ENCODE measurements around the gene TMEM163.

DNA sequence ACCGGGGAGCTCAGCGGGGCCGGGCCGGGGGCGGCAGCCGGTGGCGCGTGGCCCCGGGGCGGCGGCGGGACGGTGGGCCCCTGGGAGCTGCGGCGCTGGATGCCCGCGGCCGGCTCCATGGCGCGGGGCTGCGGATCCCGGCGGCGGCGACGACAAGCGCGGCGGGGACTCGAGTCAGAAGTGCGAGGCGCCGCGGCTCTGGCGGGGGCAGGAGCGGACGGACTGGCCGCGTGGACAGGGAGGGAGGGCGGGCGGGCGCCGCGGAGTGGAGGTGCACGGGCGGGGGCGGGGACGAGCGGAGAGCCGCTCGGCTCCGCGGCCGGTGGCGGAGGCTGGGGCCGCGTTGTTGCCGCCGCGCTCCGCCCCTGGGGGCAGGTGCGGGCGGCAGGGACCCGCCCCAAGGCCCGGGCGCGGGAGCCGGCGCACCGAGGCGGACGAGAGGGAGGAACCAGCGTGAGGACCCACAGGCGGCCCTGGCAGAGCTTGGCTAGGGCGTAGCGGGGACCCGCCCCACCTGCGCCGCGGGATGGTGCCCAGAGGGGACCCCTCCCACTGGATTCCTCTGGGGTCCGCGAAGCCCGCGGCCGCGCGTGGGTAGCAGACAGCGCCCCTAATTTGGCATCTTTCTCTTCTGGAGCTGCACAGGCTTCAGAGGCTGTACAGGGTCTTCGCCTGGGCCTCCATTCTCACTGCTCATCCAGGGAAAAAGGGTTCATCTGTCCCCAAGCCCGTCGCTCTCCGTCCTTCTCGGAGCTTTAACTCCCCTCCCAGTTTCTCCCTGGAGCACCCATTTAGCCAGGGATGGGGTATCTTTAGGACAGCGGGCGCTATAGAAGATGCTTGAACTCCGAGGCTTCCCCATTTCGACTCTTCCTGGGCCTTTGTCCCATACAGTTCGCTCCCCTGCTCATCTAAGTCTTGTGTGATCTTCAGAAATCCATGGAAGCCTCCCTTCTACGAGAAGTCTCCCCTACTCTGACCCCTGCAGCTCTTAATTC lies at the start of gene TMEM163:
- TF ChIP-seq, protein P1, sequence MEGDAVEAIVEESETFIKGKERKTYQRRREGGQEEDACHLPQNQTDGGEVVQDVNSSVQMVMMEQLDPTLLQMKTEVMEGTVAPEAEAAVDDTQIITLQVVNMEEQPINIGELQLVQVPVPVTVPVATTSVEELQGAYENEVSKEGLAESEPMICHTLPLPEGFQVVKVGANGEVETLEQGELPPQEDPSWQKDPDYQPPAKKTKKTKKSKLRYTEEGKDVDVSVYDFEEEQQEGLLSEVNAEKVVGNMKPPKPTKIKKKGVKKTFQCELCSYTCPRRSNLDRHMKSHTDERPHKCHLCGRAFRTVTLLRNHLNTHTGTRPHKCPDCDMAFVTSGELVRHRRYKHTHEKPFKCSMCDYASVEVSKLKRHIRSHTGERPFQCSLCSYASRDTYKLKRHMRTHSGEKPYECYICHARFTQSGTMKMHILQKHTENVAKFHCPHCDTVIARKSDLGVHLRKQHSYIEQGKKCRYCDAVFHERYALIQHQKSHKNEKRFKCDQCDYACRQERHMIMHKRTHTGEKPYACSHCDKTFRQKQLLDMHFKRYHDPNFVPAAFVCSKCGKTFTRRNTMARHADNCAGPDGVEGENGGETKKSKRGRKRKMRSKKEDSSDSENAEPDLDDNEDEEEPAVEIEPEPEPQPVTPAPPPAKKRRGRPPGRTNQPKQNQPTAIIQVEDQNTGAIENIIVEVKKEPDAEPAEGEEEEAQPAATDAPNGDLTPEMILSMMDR (IDR thresholded peaks at IDR 0.05), result no peak
- no peak for TF ChIP-seq POLR2AphosphoS5 (IDR thresholded peaks at IDR 0.05)
